ENCODE measurements around the gene ARIH2.

GRCh38 chr3:48950051-48950450 is 31.4 kb downstream of the ARIH2 start:
- TF ChIP-seq CTCF (IDR thresholded peaks at IDR 0.05) (no peak), POLR2A (IDR thresholded peaks at IDR 0.05) (no peak)

All from breast epithelium (tissue), 3 donors.